H7 (cell line): ENCODE data around the gene RNF14. TPM values are rescaled to one million over a fixed set of nuclear protein-coding genes. Genes with fewer than 3 reads are reported as not detected.

ENCODE experiments used
- DNase-seq: peaks from one replicate; pipeline ENCODE4 v3.0.0; 2012
- H3K27me3 ChIP-seq: 2 replicates; pipeline ENCODE4 v1.6.0; 2011; ENCODE audit warnings: mild to moderate bottlenecking, low read length; ENCODE audit not compliant: control insufficient read depth, insufficient read depth
- H3K36me3 ChIP-seq: replicated peaks from 2 replicates; pipeline ENCODE4 v1.5.1; 2011; ENCODE audit warnings: low read length; ENCODE audit not compliant: control insufficient read depth, insufficient read depth
- H3K4me3 ChIP-seq: 2 replicates; pipeline ENCODE4 v1.5.1; 2011; ENCODE audit warnings: low read depth, mild to moderate bottlenecking, control low read depth, low read length, moderate library complexity; ENCODE audit not compliant: insufficient read depth
- total RNA-seq: library from RNA; depleted of rRNA; stranded (reverse); fragments of >200 nt; shearing (Covaris generic); gene quantifications from 2 replicates; pipeline ENCODE4 v1.2.3, GENCODE V29; 2014

RNF14 gene
- total RNA-seq, 1 experiment from 2014 or later = 52.3 TPM

DNA sequence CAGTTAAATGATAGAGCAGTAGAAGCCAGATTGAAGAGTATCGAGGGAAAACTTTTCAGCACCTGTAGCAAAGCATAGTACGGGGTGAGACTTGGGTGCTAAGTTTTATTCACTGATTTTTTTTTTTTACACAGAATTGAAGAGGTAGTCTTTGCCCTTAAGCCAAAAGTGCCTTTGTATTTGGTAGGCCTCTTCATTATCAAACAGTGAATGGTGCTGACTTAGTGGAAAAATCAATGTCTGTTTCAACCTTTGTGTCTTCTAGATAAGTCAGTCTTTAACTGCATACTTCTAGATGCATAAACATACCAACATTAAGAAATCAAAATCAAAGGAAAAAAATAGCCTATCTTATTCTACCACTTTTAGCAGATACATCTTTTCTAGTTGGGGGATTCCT, 13.7 kb downstream of the RNF14 start:
- H3K27me3 ChIP-seq = no peaks in the 10 kb centered on the region
- H3K36me3 ChIP-seq = peaks cover 15% of the 10 kb centered on the region
- H3K4me3 ChIP-seq = no peak overlapping the region
- no peak for DNase-seq

DNA sequence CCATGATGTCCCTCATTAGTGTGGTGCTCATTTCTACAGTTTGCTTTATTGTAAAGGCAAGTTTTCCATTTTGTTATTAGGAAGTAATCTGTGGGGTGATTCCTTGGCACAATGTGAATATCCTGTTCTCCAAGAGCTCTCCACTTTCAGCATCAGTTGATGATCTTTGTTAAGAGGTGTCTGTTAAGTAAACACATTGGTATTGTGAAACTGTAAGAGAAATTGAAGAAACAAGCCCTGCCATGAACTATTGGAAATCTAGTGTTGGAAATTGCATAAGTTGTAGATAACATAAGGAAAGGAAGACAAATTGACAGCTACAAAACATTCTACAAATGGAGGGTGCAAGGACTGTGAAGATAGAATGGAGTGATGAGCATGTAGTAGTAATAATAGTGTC, 17.2 kb downstream of the RNF14 start:
- Histone ChIP-seq H3K27me3 (no peaks in the 10 kb centered on the region), H3K36me3 (peaks cover 6% of the 10 kb centered on the region), H3K4me3 (no peak overlapping the region)
- DNase-seq = no peak

DNA sequence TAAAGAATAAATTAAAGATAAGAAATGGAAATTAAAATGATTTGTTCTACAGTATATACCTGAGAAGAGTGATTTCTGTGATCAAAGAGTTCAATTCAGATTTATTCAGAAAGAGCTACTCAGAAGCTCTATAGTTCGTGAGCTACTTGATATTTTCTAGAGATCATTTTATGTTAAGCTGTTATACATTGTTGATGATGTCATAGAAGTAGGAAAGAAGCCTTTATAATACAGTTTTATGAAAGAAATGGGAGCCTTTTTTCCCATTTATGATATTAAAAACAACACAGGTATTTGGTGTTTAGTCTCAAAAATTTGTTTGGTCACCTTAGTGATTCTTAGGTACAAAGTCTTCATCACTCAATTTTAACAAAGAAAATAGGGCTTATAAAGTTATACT, 20.8 kb downstream of the RNF14 start:
- Histone ChIP-seq H3K36me3 (peaks cover 4% of the 10 kb centered on the region), H3K4me3 (no peak overlapping the region), H3K27me3 (no peaks in the 10 kb centered on the region)
- no peak for DNase-seq

DNA sequence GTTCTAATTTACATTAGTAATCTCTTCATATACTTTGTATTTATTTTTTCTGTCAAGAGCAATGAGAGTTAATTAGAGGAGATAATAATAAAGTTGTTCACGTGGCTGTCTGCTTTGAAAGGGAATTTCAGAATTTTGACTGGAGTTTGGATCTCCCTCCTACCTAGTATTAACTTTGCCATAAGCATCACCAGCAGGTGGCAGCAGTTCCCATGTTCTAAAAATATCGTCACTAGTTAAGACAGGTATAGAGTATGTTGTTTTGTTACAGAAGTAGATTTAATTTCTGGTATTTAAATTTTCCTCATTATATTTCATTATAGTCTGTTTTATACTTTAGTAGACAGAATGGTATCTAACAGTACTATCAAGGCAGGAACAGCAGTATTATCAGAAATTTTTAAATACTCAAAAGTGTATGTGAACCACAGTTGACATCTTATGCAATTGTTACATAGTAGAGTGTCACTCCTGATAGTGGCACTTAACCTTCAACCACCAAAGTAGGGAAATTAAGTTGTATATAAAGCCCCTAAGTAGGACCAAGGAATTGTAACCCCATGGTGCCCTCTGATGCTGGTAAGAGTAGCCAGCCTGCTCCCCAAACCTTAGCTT, 23.6 kb downstream of the RNF14 start:
- no peaks in the 10 kb centered on the region; the same call in 1 of the 2 replicates for H3K36me3 ChIP-seq
- H3K27me3 ChIP-seq = no peaks in the 10 kb centered on the region
- peak; percentile 68 for DNase-seq
- H3K4me3 ChIP-seq = no peak overlapping the region

DNA sequence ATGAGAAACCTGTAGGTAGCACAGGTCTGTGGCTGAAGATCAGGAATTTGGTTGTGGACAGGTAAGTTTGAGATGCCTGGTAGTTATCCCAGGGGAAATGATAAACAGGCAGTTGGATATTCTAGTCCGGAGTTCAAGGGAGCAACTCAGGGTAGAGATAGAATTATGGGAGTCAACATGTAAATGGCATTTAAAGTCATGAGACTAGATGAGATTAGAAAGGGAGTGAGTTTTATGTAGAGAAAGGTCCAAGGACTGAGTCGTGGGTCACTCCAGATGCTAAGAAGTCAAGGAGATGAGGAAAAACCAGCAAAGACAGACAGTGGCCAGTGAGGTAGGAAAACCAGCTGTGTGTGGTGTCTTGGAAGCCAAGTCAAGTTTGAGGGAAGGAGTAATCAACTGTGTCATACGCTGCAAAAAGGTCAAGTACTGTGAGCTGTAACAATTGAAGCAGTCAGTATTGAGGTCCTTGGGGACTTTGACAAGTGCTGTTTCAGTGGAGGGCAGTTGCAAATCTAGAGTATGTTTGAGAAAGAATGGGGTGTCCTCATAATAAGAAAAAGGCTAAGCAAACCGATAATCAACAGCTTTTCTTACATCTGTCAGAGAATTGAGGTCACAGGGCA, 25.7 kb downstream of the RNF14 start:
- H3K36me3 ChIP-seq = no peaks in the 10 kb centered on the region

DNA sequence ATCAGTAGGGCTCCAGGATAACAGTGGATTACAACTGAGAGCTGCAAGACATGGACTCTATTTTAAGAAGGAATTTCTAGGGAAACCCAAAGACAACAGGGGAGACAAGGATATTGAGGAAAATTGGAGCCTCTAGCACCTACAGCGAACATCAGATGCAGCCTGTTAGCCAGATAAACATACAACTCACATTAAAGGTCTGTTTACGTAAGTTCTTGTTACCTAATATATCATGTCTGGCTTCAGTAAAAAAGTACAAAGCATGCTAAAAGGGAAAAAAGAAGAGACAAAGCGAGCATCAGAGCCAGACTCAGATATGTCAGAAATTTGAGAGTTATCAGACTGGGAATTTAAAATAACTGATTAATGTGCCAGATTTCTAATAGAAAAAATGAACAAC, 26.8 kb downstream of the RNF14 start:
- DNase-seq = no peak
- H3K36me3 ChIP-seq = peaks cover 2% of the 10 kb centered on the region
- H3K4me3 ChIP-seq = no peak overlapping the region
- H3K27me3 ChIP-seq = no peaks in the 10 kb centered on the region

More for the DNA sequence above, 25.7 kb downstream of the RNF14 start:
- no peak for DNase-seq
- Histone ChIP-seq H3K27me3 (no peaks in the 10 kb centered on the region), H3K4me3 (no peak overlapping the region)

DNA sequence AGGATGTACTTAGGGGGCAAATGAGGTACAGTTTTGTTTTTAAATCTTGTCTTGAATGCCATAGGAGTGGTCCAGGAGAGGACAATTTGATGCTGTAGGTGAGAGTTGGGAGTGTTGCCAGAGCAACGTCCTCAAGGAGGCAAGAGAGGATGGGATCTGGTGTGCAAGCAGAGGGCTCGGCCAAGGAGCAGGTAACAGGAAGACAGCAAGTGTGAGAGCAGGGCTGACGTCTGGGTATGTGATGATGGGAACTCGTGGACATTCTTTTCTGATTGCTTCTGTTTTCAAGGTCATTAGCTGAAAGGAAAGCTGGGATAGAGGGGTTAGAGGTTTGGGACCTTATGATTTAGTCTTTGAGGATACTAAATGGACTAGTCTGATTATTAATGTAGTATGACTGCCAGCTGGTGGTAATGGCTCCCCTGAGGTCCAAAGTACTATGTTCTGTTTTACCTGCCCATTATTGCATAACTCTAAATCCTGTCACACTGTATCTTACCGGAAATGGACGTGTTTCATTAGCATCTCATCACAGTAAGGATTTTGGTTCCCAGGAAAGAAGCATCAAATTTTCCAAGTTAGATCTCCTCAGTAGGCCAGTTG, 28.6 kb downstream of the RNF14 start:
- peaks cover 9% of the 10 kb centered on the region for H3K36me3 ChIP-seq

DNA sequence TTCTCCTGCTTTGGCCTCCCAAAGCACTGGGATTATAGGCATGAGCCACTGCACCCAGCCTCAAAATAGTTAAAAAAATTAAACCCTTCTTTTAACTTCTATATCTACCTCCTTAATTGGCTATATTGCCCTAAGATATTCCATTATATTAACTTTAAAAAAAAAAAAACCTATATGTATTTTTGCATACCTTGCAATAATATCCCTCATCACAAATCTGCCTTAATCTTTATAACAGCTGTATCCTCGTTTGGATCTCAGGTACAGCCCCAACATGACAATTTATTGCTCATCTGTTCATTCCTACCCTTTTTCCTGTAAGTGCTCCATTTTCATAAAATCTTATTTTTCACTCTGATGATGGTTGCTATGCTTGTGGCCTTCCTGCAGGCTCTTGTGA, 31.3 kb downstream of the RNF14 start:
- no peak for DNase-seq
- H3K4me3 ChIP-seq = no peak overlapping the region
- H3K36me3 ChIP-seq = peaks cover 24% of the 10 kb centered on the region
- no peaks in the 10 kb centered on the region for H3K27me3 ChIP-seq

More for the DNA sequence above, 28.6 kb downstream of the RNF14 start:
- Histone ChIP-seq H3K27me3 (no peaks in the 10 kb centered on the region), H3K4me3 (no peak overlapping the region)
- no peak for DNase-seq

DNA sequence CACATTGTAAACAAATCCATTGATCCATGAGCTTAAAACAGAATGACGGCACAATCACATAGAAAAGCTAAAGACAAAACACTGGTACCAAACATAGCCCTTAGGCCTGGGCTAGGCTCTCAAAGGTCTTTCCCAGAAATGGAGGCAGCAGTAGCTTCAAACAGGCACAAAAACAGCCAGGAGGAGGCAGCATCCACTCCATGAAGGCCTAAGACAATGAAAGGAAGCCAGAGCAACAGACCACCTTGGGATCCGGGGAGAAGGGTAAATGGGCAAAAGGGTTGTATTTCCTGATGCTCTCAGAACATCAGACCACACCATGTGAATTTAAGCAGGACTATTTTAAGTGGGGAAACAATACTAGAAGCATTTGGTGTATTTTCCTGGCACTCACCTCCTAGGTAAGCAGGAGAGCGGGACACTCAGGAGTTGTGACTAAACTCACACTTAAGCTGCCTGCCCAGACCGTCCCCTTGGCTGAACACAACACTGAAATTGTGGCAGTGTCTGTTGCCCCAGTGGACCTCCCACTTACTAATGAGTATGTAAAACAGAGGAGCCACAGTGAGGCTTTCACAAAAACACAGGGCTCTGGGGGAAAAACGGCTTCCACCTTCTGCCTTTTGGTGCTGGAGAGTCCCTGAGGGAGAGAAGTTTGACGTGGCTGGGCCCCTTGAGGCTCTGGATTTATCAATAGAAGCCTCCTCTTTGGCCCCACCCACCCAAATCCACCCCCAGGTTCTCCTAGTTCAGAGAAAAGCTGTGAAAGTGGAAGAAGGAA, 32.0 kb downstream of the RNF14 start:
- Histone ChIP-seq H3K4me3 (no peak overlapping the region), H3K27me3 (no peaks in the 10 kb centered on the region), H3K36me3 (peaks cover 29% of the 10 kb centered on the region)
- peak; percentile 45 for DNase-seq

DNA sequence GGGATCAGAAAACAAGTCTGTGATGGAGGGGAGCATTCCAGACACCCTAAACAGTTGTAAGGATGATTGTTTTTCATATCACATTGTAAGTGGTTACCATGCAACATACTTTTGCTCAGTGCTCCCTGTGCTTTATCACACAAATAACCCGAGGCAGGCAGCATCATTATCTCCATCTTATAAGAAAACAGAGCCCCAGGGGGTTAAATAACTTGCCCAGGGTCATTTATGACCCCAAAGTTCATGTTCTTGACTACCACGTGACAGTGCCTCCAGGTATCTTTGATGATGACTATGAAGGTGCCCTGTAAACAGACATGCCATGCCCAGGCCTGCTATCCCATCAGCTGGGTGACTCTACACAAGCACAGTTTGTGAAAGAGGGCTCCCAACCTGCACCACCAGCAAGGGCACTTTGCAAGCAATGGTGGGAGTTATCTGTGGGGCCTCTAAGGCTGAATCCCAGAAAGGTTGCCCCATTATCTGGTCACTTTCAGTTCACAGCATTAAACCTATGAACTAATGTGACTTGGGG, 34.4 kb downstream of the RNF14 start:
- no peak for DNase-seq
- no peaks in the 10 kb centered on the region for H3K27me3 ChIP-seq
- no peak overlapping the region for H3K4me3 ChIP-seq
- H3K36me3 ChIP-seq = peaks cover 41% of the 10 kb centered on the region

DNA sequence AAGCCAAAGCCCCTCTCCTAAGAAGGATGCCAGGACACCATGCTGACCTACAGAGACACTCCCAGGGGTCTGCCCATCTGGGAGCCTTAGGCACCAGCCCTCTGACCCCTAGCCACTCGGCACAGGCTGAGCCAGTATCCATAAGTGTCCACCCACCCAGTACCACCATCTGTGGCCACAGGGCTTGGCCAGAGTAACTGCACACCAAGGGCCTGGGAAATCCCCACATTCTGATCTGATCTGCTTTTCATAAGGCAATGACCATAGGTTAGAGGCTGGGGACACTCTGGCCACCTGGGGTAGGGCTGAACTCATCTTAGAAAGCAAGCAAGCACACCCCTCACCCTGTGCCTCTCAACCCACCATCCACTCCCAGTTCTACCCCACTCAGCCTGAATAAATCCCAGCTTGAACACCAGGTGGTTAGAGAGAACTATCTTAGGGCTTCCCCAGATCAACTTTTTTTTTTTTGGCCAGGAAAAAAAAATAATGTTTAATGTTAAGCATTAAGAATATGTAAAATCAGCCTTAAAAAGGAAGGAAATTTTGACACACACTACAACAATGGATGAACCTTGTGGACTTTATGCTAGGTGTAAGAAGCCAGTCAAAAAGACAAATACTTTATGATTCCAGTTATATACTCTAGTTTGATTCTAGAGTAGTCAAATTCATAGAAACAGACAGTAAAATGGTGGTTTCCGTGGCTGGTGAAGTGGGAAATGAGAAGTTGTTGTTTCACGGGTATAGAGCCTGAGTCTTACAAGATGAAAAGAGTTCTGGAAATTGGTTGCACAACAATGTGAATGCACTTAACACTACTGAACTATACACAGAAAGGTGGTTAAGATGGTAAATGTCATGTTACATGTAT, 37.7 kb downstream of the RNF14 start:
- Histone ChIP-seq H3K36me3 (peaks cover 38% of the 10 kb centered on the region), H3K4me3 (no peak overlapping the region), H3K27me3 (no peaks in the 10 kb centered on the region)
- DNase-seq = no peak

DNA sequence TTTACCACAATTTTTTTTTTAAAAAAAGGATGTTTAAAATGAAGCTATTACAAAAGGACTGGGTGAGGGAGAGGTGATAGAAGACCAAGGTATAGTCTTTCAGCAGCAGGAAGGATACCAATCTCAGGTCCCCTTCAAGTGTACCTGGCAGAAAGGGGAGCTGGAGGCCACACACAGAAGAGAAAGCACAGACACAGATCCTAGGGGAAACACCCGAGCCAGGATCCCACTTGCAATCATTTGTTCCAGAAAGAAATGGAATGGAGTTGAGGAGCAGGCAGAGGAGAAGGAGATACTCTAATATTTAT, 38.3 kb downstream of the RNF14 start:
- DNase-seq = no peak
- Histone ChIP-seq H3K36me3 (peaks cover 38% of the 10 kb centered on the region), H3K4me3 (no peak overlapping the region), H3K27me3 (no peaks in the 10 kb centered on the region)

DNA sequence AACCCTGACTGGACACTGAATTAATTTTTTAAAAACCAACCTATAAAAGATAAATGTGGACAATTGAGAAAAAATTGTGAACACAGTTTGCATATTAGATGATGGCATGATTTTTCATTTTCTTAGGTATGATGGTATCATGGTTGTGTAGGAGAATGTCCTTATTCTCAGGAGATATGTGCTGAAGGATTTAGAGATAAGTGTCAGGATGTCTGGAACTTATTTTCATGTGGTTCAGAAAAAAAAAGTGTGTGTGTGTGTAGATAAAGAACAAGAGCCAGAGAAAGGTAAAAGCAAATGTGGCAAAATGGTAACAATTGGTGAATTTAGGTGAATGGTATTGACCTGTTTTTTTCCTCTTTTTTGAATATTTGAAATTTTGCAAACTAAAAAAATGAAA, 39.9 kb downstream of the RNF14 start:
- Histone ChIP-seq H3K36me3 (peaks cover 29% of the 10 kb centered on the region), H3K27me3 (no peaks in the 10 kb centered on the region), H3K4me3 (no peak overlapping the region)
- no peak for DNase-seq

DNA sequence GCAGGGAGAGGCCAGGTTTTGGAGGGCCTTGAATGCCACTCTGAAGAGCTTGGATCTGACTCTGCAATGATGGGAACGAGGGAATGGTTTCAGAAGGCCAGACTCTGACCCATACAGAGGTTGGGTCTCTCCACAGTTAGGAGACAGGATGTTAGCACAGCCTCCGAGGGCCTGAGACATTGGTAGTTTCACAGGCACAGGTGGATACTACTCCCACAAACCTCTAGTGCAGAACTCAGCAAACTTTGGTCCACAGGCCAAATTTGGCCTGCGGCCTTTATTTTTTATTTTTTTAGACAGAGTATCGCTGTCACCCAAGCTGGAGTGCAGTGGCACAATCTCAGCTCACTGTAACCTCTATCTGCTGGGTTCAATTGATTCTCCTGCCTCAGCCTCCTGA, 41.0 kb downstream of the RNF14 start:
- DNase-seq = no peak

More for the DNA sequence above, 41.0 kb downstream of the RNF14 start:
- H3K4me3 ChIP-seq = no peak overlapping the region
- peaks cover 25% of the 10 kb centered on the region for H3K36me3 ChIP-seq
- H3K27me3 ChIP-seq = no peaks in the 10 kb centered on the region
